IMR-90 (cell line): ENCODE data around the gene MAPKAP1. TPM values are rescaled to one million over a fixed set of nuclear protein-coding genes. Genes with fewer than 3 reads are reported as not detected.
A peak's percentile ranks its signal among the peaks of the same experiment; 100 is the strongest.

Experiments used
- BHLHE40 ChIP-seq: fragments of 150-350 bp; IDR thresholded peaks from 2 replicates; pipeline ENCODE4 v1.6.1; 2016; ENCODE audit warnings: mild to moderate bottlenecking, low read depth, low read length
- CEBPB ChIP-seq: IDR thresholded peaks from 2 replicates; pipeline ENCODE4 v1.6.1; 2012; ENCODE audit warnings: low read depth, low read length, improper control_type of control experiment
- CHD1 ChIP-seq: IDR thresholded peaks from 2 replicates; pipeline ENCODE4 v1.6.1; 2012; ENCODE audit warnings: low read depth, low read length, improper control_type of control experiment
- FOS ChIP-seq: fragments of 150-350 bp; IDR thresholded peaks from 2 replicates; pipeline ENCODE4 v1.6.1; 2016; ENCODE audit warnings: low read depth, low read length
- MAFK ChIP-seq: IDR thresholded peaks from 2 replicates; pipeline ENCODE4 v1.6.1; 2012; ENCODE audit warnings: low read depth, low read length, improper control_type of control experiment
- RCOR1 ChIP-seq: IDR thresholded peaks from 2 replicates; pipeline ENCODE4 v1.6.1; 2012; ENCODE audit warnings: mild to moderate bottlenecking, low read length, improper control_type of control experiment; ENCODE audit not compliant: insufficient replicate concordance
- RFX5 ChIP-seq: IDR thresholded peaks from 2 replicates; pipeline ENCODE4 v1.8.0; 2012; ENCODE audit warnings: low read depth, mild to moderate bottlenecking, low read length, moderate library complexity
- SMC3 ChIP-seq: fragments of 150-350 bp; IDR thresholded peaks from 2 replicates; pipeline ENCODE4 v1.6.1; 2016; ENCODE audit warnings: low read depth, mild to moderate bottlenecking, antibody characterized with exemption, low read length, moderate library complexity
- polyA plus RNA-seq, 3 experiments: library from polyadenylated mRNA; depleted of rRNA; stranded (reverse); fragments of >200 nt; gene quantifications; 2 replicates each; pipeline ENCODE4 v1.2.3, GENCODE V29; 2012; ENCODE audit warnings: low replicate concordance in 1 of 3
- total RNA-seq: library from RNA; depleted of rRNA; stranded (reverse); fragments of >200 nt; gene quantifications from 2 replicates; pipeline ENCODE4 v1.2.3, GENCODE V29; 2012

The MAPKAP1 gene
- total and polyA plus RNA-seq, 2 of the 4 experiments (the other 2 are of a cell fraction): 87.2 to 158 TPM

- 0 out of 2 replicates have a peak, but pooled peaks have one; percentile 8 for TF ChIP-seq BHLHE40
- TF ChIP-seq CHD1: no peak
- TF ChIP-seq SMC3: no peak
- no peak for TF ChIP-seq MAFK
- TF ChIP-seq RFX5: no peak
- TF ChIP-seq FOS: peak; percentile 55
- TF ChIP-seq RCOR1: no peak
- peak; percentile 68 for TF ChIP-seq CEBPB
Observed at GRCh38 chr9:125460883-125461635, 245.9 kb downstream of the MAPKAP1 start (continued).
